Activated CD8-positive, alpha-beta memory T cell treated with anti-CD3 and anti-CD28 coated beads, Interleukin-2, amount 50 U/mL, for 24 hours (primary cell): ENCODE measurements around the gene CELSR3.

Experiments
- DNase-seq: peaks from one replicate; pipeline ENCODE4 v3.0.0-alpha.2; 2020; ENCODE audit errors: extremely low read depth

CELSR3 gene

GRCh38 chr3:48687220-48687678, 24.6 kb upstream of the CELSR3 start:
- DNase-seq = no peak

GRCh38 chr3:48686538-48687219, 24.0 kb upstream of the CELSR3 start:
- DNase-seq = no peak

- DNase-seq = peak; percentile 66
Measured at GRCh38 chr3:48685603-48686511, 23.2 kb upstream of the CELSR3 start, which contains the start of gene NCKIPSD. Gene NCKIPSD (minus strand): TSS chr3:48685915. CDS start chr3:48685807, 108 bp downstream.

GRCh38 chr3:48685293-48685602, 22.6 kb upstream of the CELSR3 start:
- DNase-seq = no peak

GRCh38 chr3:48684480-48685143, 21.9 kb upstream of the CELSR3 start:
- no peak for DNase-seq

- no peak for DNase-seq
Measured at GRCh38 chr3:48684054-48684349, 21.3 kb upstream of the CELSR3 start.

GRCh38 chr3:48682786-48683185, 20.1 kb upstream of the CELSR3 start:
- DNase-seq = no peak

- DNase-seq = no peak
Measured at GRCh38 chr3:48681974-48682610, 19.4 kb upstream of the CELSR3 start.

GRCh38 chr3:48681541-48681880, 18.8 kb upstream of the CELSR3 start:
- DNase-seq = no peak

- no peak for DNase-seq
Measured at GRCh38 chr3:48680811-48681540, 18.3 kb upstream of the CELSR3 start.

GRCh38 chr3:48679411-48680391, 17.0 kb upstream of the CELSR3 start:
- no peak for DNase-seq

GRCh38 chr3:48678566-48679380, 16.1 kb upstream of the CELSR3 start:
- no peak for DNase-seq

- DNase-seq = no peak
Measured at GRCh38 chr3:48678056-48678455, 15.4 kb upstream of the CELSR3 start.

- DNase-seq = no peak
Measured at GRCh38 chr3:48674505-48674904, 11.8 kb upstream of the CELSR3 start.

- no peak for DNase-seq
Measured at GRCh38 chr3:48672522-48672921, 9.8 kb upstream of the CELSR3 start.

- DNase-seq = no peak
Measured at GRCh38 chr3:48664929-48665328, 2.2 kb upstream of the CELSR3 start.

GRCh38 chr3:48664313-48664644, 1.6 kb upstream of the CELSR3 start:
- no peak for DNase-seq

- peak; percentile 76 for DNase-seq
Measured at GRCh38 chr3:48663489-48664312, 1.0 kb upstream of the CELSR3 start.
